K562 (cell line): ENCODE results near the gene PPM1G. TPM values are rescaled to one million over a fixed set of nuclear protein-coding genes. Genes with fewer than 3 reads are reported as not detected.

Experiments
- CC2D1A ChIP-seq: fragments of 450-650 bp; IDR thresholded peaks from 2 replicates; pipeline ENCODE4 v1.6.1; 2017; ENCODE audit warnings: mild to moderate bottlenecking
- CCAR2 ChIP-seq: fragments of 200-400 bp; formaldehyde crosslinking; IDR thresholded peaks from 2 replicates; pipeline ENCODE4 v1.6.1; 2017; ENCODE audit warnings: mild to moderate bottlenecking, low read depth, low read length
- EZH2 ChIP-seq: IDR thresholded peaks from 2 replicates; pipeline ENCODE4 v1.6.1; 2012; ENCODE audit warnings: low read depth, mild to moderate bottlenecking, inconsistent platforms, low read length, borderline replicate concordance
- FOSL1 ChIP-seq: fragments of 200-800 bp; sonication (Bioruptor generic); conservative IDR thresholded peaks from 2 replicates; pipeline ENCODE4 v1.6.1; 2016; ENCODE audit warnings: missing genetic modification characterization, missing compliant biosample characterization
- GABPB1 ChIP-seq: sonication (generic); formaldehyde crosslinking; IDR thresholded peaks from 2 replicates; pipeline ENCODE4 v1.8.0; 2022; ENCODE audit warnings: mild to moderate bottlenecking, missing genetic modification reagents
- HMGN3 ChIP-seq: IDR thresholded peaks from 2 replicates; pipeline ENCODE4 v1.6.1; 2011; ENCODE audit warnings: borderline replicate concordance, low read depth, mild to moderate bottlenecking, mixed read lengths, low read length; ENCODE audit not compliant: insufficient read length; ENCODE audit errors: extremely low read depth
- HNRNPH1 ChIP-seq: fragments of 200-400 bp; formaldehyde crosslinking; optimal IDR thresholded peaks from 2 replicates; pipeline ENCODE3; 2017; ENCODE audit warnings: low read depth, mild to moderate bottlenecking, low read length, moderate library complexity
- MAFK ChIP-seq: IDR thresholded peaks from 2 replicates; pipeline ENCODE4 v1.6.1; 2011; ENCODE audit warnings: low read length, improper control_type of control experiment
- MCM7 ChIP-seq, 2 experiments: fragments of 450-650 bp; IDR thresholded peaks; 2 replicates each; pipeline ENCODE4 v1.6.1; 2016 to 2018
- MEIS2 ChIP-seq: fragments of 450-650 bp; IDR thresholded peaks from 2 replicates; pipeline ENCODE4 v1.6.1; 2014; ENCODE audit warnings: mild to moderate bottlenecking; ENCODE audit not compliant: partially characterized antibody
- NFXL1 ChIP-seq: fragments of 450-650 bp; formaldehyde crosslinking; IDR thresholded peaks from 2 replicates; pipeline ENCODE4 v1.4.0; 2021; ENCODE audit warnings: mild to moderate bottlenecking
- PCBP2 ChIP-seq: fragments of 200-400 bp; formaldehyde crosslinking; IDR thresholded peaks from 2 replicates; pipeline ENCODE4 v1.6.1; 2018; ENCODE audit warnings: low read length, low read depth, mild to moderate bottlenecking, moderate library complexity; ENCODE audit not compliant: poor library complexity, severe bottlenecking
- PHF8 ChIP-seq: fragments of 200-600 bp; sonication (generic); IDR thresholded peaks from 2 replicates; pipeline ENCODE4 v1.6.1; 2012; ENCODE audit warnings: mixed run types, mild to moderate bottlenecking, inconsistent platforms, low read length, moderate library complexity, borderline replicate concordance
- PPARD ChIP-seq: fragments of 250-450 bp; sonication (Bioruptor Pico); IDR thresholded peaks from 2 replicates; pipeline ENCODE4 v1.8.0; 2022; ENCODE audit warnings: inconsistent platforms, mild to moderate bottlenecking, moderate library complexity
- TBL1XR1 ChIP-seq, 2 experiments: IDR thresholded peaks; 2 replicates each; pipeline ENCODE4 v1.6.1; 2012; ENCODE audit warnings: improper control_type of control experiment in 2 of 2, low read length in 2 of 2, mild to moderate bottlenecking in 1 of 2
- TEAD4 ChIP-seq, 2 experiments: sonication (generic) in 1 of 2; formaldehyde crosslinking in 1 of 2; IDR thresholded peaks; 2 replicates each; pipeline versions ENCODE4 v1.6.1 to v1.8.0; 2012 to 2022; ENCODE audit warnings: borderline replicate concordance in 1 of 2, inconsistent platforms in 1 of 2, low read length in 1 of 2, mild to moderate bottlenecking in 1 of 2, missing genetic modification reagents in 1 of 2
- U2AF1 ChIP-seq: fragments of 200-400 bp; formaldehyde crosslinking; optimal IDR thresholded peaks from 2 replicates; pipeline ENCODE3; 2017; ENCODE audit warnings: mild to moderate bottlenecking, low read depth, low read length, moderate library complexity
- XRCC5 ChIP-seq: fragments of 200-400 bp; formaldehyde crosslinking; IDR thresholded peaks from 2 replicates; pipeline ENCODE4 v1.6.1; 2017; ENCODE audit warnings: low read depth, mild to moderate bottlenecking, low read length
- ZFP1 ChIP-seq: fragments of 450-650 bp; formaldehyde crosslinking; IDR thresholded peaks from 2 replicates; pipeline ENCODE4 v1.4.0; 2020; ENCODE audit warnings: mild to moderate bottlenecking, mixed read lengths
- ZNF583 ChIP-seq: fragments of 250-450 bp; sonication (Bioruptor Pico); IDR thresholded peaks from 2 replicates; pipeline ENCODE4 v1.4.0; 2020
- ZSCAN29 ChIP-seq: fragments of 450-650 bp; IDR thresholded peaks from 2 replicates; pipeline ENCODE4 v1.6.1; 2017
- polyA plus RNA-seq, 8 experiments: library from polyadenylated mRNA; depleted of rRNA in 4 of 8; stranded (reverse) in 5 of 8; unstranded in 3 of 8; fragments of >200 nt; fragmentation: Nextera tagmentation in 2 of 8; fragmentation: Illumina TruSeq in 1 of 8; extraction: Ambion mirVana in 2 of 8; extraction: Trizol in 1 of 8; gene quantifications; 2 replicates each; pipeline versions ENCODE4 v1.2.1 to v1.2.3, GENCODE V29; 2011 to 2014; ENCODE audit warnings: inconsistent platforms in 1 of 8, missing spikeins in 1 of 8
- total RNA-seq, 7 experiments: library from RNA; depleted of rRNA in 6 of 7; stranded (reverse); fragments of >200 nt in 6 of 7; fragmentation: Illumina TruSeq in 2 of 7; extraction: Trizol in 2 of 7; gene quantifications; 2 replicates each; pipeline versions ENCODE4 v1.2.1 to v1.2.3, GENCODE V29; 2011 to 2021; ENCODE audit warnings: low replicate concordance in 1 of 7
- TF ChIP-seq, protein P1 (sequence below): fragments of 450-650 bp; IDR thresholded peaks from 2 replicates; pipeline ENCODE4 v1.6.1; 2016; ENCODE audit warnings: antibody characterized with exemption
- TF ChIP-seq, protein P2 (sequence below): sonication (generic); formaldehyde crosslinking; IDR thresholded peaks from 2 replicates; pipeline ENCODE4 v1.9.0; 2022; ENCODE audit warnings: mild to moderate bottlenecking, missing genetic modification reagents
- TF ChIP-seq, protein P3 (sequence below), 2 experiments: IDR thresholded peaks; 2 replicates each; pipeline ENCODE4 v1.6.1; 2012; ENCODE audit warnings: improper control_type of control experiment in 2 of 2, low read depth in 2 of 2, low read length in 2 of 2, borderline replicate concordance in 1 of 2

Gene PPM1G
- total and polyA plus RNA-seq, 9 of the 15 experiments (the other 6 are each of a cell fraction or from before 2014, with no cell fraction given) = 61.7 to 230 (median 153) TPM

DNA sequence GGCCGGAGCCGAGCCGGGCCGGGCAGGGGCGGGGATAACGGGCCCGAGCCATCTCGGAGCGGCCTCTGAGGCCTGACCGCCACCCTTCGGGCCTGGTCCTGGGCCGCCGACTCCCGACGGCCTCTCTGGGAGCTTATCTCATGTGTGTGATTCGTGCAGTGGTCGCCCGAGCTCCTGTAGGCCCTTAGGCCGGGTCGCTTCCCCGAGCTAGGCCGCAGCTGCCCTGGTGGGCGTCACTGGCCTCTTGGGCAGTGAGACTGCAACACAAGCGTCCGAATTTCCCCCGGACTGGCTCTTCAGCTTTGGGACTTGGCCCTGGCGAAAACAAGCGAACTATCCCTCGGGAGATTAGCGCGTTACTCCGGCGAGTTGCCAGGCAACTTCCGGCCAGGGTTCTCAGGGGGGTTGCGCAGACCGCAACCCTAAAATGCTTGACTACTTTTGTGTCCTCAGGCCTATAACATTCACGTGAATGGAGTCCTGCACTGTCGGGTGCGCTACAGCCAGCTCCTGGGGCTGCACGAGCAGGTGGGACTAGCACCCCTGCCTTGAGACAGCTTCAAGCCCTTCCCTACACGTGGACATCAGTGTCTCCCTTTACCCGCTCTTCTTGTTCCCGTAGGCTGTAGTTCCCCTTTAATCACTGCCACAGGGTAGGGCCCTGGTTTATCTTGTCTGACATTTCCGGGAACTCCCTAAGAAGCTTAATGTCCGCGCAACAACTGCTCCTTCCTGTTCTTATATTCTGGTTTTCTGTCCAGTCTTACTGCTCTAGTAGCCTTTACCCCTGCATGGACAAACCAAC lies 38.4 kb downstream of the PPM1G start (continued):
- TF ChIP-seq, protein P1, sequence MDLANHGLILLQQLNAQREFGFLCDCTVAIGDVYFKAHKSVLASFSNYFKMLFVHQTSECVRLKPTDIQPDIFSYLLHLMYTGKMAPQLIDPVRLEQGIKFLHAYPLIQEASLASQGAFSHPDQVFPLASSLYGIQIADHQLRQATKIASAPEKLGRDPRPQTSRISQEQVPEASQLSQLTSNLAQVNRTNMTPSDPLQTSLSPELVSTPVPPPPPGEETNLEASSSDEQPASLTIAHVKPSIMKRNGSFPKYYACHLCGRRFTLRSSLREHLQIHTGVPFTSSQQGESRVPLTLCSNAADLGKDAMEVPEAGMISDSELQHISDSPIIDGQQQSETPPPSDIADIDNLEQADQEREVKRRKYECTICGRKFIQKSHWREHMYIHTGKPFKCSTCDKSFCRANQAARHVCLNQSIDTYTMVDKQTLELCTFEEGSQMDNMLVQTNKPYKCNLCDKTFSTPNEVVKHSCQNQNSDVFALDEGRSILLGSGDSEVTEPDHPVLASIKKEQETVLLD = 0 out of 2 replicates have a peak, but pooled peaks have one; percentile 20
- TF ChIP-seq ZNF583 (CRISPR knock-in tag) (no peak), ZSCAN29 (no peak), MCM7 (IDR thresholded peaks at IDR 0.05) (no peak), HNRNPH1 (no peak), CC2D1A (no peak), MAFK (no peak), MEIS2 (peak; percentile 69), FOSL1 (tag) (no peak), TBL1XR1 (IDR thresholded peaks at IDR 0.05; ENCODE audit: low read length in 2 of 2) (no peak), CCAR2 (no peak), XRCC5 (no peak), EZH2 (no peak), GABPB1 (no peak), ZFP1 (no peak), NFXL1 (CRISPR knock-in tag) (no peak), PPARD (CRISPR knock-in tag) (no peak), HMGN3 (no peak), TEAD4 (IDR thresholded peaks at IDR 0.05; ENCODE audit: low read length) (no peak), TEAD4 (CRISPR knock-in tag; IDR thresholded peaks at IDR 0.05; ENCODE audit: borderline replicate concordance) (no peak), U2AF1 (no peak), PCBP2 (no peak), PHF8 (peak; percentile 56; the same call in 1 of the 2 replicates)
- TF ChIP-seq, protein P2, sequence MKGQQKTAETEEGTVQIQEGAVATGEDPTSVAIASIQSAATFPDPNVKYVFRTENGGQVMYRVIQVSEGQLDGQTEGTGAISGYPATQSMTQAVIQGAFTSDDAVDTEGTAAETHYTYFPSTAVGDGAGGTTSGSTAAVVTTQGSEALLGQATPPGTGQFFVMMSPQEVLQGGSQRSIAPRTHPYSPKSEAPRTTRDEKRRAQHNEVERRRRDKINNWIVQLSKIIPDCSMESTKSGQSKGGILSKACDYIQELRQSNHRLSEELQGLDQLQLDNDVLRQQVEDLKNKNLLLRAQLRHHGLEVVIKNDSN = no peak
- TF ChIP-seq, protein P3, sequence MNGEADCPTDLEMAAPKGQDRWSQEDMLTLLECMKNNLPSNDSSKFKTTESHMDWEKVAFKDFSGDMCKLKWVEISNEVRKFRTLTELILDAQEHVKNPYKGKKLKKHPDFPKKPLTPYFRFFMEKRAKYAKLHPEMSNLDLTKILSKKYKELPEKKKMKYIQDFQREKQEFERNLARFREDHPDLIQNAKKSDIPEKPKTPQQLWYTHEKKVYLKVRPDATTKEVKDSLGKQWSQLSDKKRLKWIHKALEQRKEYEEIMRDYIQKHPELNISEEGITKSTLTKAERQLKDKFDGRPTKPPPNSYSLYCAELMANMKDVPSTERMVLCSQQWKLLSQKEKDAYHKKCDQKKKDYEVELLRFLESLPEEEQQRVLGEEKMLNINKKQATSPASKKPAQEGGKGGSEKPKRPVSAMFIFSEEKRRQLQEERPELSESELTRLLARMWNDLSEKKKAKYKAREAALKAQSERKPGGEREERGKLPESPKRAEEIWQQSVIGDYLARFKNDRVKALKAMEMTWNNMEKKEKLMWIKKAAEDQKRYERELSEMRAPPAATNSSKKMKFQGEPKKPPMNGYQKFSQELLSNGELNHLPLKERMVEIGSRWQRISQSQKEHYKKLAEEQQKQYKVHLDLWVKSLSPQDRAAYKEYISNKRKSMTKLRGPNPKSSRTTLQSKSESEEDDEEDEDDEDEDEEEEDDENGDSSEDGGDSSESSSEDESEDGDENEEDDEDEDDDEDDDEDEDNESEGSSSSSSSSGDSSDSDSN (IDR thresholded peaks at IDR 0.05; ENCODE audit: borderline replicate concordance in 1 of 2, low read depth in 2 of 2, low read length in 2 of 2) = no peak
